IMR-90 (cell line): ENCODE data around the gene DOCK1. TPM values are rescaled to one million over a fixed set of nuclear protein-coding genes. Genes with fewer than 3 reads are reported as not detected.

Experiments used
- ATAC-seq: fragments of 200-7000 bp; cut with Tn5 transposase; 2 replicates; pipeline ENCODE4 v1.9.1; 2020; ENCODE audit warnings: low read depth, mild to moderate bottlenecking, moderate library complexity
- BruUV-seq: library from RNA; stranded (reverse); fragments of 400-500 nt; replicated peaks from 2 replicates; lab custom pipeline; 2021; lab: Mats Ljungman, UMichigan
- CTCF ChIA-PET: fragments of 300-600 bp; formaldehyde crosslinking; extraction: SDS; loops from one replicate; lab custom pipeline; 2021; ENCODE audit warnings: antibody characterized with exemption; lab: Yijun Ruan, JAX
- POLR2A ChIA-PET: fragments of 300-600 bp; sonication (Branson Sonifier 250); formaldehyde crosslinking; loops from one replicate; lab custom pipeline; 2022; ENCODE audit warnings: antibody characterized with exemption; ENCODE audit not compliant: unreplicated experiment; lab: Charles Lee
- DNase-seq: peaks from one replicate; pipeline ENCODE4 v3.0.0; 2013
- H2AFZ ChIP-seq: replicated peaks from 2 replicates; pipeline ENCODE3; 2013; ENCODE audit warnings: low read length, mild to moderate bottlenecking; ENCODE audit not compliant: poor library complexity
- H2AK5ac ChIP-seq: 2 replicates; pipeline ENCODE4 v1.6.1; 2013; ENCODE audit warnings: low read depth, low read length, inconsistent platforms
- H2AK9ac ChIP-seq: replicated peaks from 2 replicates; pipeline ENCODE3; 2013; ENCODE audit warnings: mild to moderate bottlenecking, low read depth, low read length, moderate library complexity; ENCODE audit not compliant: poor library complexity
- H2BK120ac ChIP-seq: 2 replicates; pipeline ENCODE4 v1.6.1; 2013; ENCODE audit warnings: low read depth, low read length, inconsistent platforms
- H2BK15ac ChIP-seq: 3 replicates; pipeline ENCODE4 v1.6.1; 2013; ENCODE audit warnings: low read depth, low read length, inconsistent platforms
- H2BK20ac ChIP-seq: 2 replicates; pipeline ENCODE4 v1.6.1; 2013; ENCODE audit warnings: low read depth, mild to moderate bottlenecking, inconsistent platforms, low read length, moderate library complexity
- H2BK5ac ChIP-seq: 2 replicates; pipeline ENCODE4 v1.6.1; 2013; ENCODE audit warnings: mild to moderate bottlenecking, low read depth, low read length, inconsistent platforms; ENCODE audit not compliant: poor library complexity, severe bottlenecking
- H3K14ac ChIP-seq: replicated peaks from 2 replicates; pipeline ENCODE4 v1.6.1; 2013; ENCODE audit warnings: low read depth, low read length, inconsistent platforms
- H3K18ac ChIP-seq: 2 replicates; pipeline ENCODE4 v1.6.1; 2013; ENCODE audit warnings: low read depth, low read length, control low read depth
- H3K23ac ChIP-seq: 2 replicates; pipeline ENCODE4 v1.6.1; 2013; ENCODE audit warnings: low read depth, low read length, inconsistent platforms
- H3K27ac ChIP-seq: 2 replicates; pipeline ENCODE4 v1.5.1; 2013; ENCODE audit warnings: mild to moderate bottlenecking, control low read depth, low read length; ENCODE audit not compliant: insufficient read depth
- H3K27me3 ChIP-seq: 2 replicates; pipeline ENCODE4 v1.6.1; 2013; ENCODE audit warnings: low read length; ENCODE audit not compliant: control insufficient read depth, insufficient read depth
- H3K36me3 ChIP-seq: 2 replicates; pipeline ENCODE4 v1.6.1; 2013; ENCODE audit warnings: low read length, mixed read lengths; ENCODE audit not compliant: control insufficient read depth, insufficient read depth
- H3K4ac ChIP-seq: 2 replicates; pipeline ENCODE4 v1.6.1; 2013; ENCODE audit warnings: low read depth, low read length, inconsistent platforms
- H3K4me1 ChIP-seq: 2 replicates; pipeline ENCODE4 v1.6.1; 2013; ENCODE audit warnings: low read length, mixed read lengths; ENCODE audit not compliant: control insufficient read depth, insufficient read depth
- H3K4me2 ChIP-seq: 2 replicates; pipeline ENCODE4 v1.6.1; 2013; ENCODE audit warnings: low read depth, mild to moderate bottlenecking, control low read depth, low read length, moderate library complexity
- H3K4me3 ChIP-seq: 2 replicates; pipeline ENCODE4 v1.5.1; 2013; ENCODE audit warnings: low read depth, mild to moderate bottlenecking, control low read depth, low read length, moderate library complexity; ENCODE audit not compliant: insufficient read depth
- H3K56ac ChIP-seq: 2 replicates; pipeline ENCODE4 v1.6.1; 2013; ENCODE audit warnings: low read length, inconsistent platforms; ENCODE audit not compliant: insufficient read depth; ENCODE audit errors: extremely low read depth
- H3K79me1 ChIP-seq, 2 experiments: 2 replicates each; pipeline ENCODE4 v1.6.1; 2013; ENCODE audit warnings: low read length in 2 of 2, inconsistent platforms in 1 of 2, low read depth in 1 of 2
- H3K9ac ChIP-seq: 2 replicates; pipeline ENCODE4 v1.6.1; 2013; ENCODE audit warnings: low read depth, low read length, control low read depth
- H3K9me1 ChIP-seq: 2 replicates; pipeline ENCODE4 v1.6.1; 2013; ENCODE audit warnings: low read length, inconsistent platforms; ENCODE audit not compliant: insufficient read depth
- H3K9me3 ChIP-seq: 2 replicates; pipeline ENCODE4 v1.6.1; 2013; ENCODE audit warnings: low read length; ENCODE audit not compliant: control insufficient read depth, insufficient read depth
- H4K20me1 ChIP-seq: 2 replicates; pipeline ENCODE4 v1.6.1; 2013; ENCODE audit warnings: low read length, inconsistent platforms; ENCODE audit not compliant: insufficient read depth
- H4K5ac ChIP-seq: 2 replicates; pipeline ENCODE4 v1.6.1; 2013; ENCODE audit warnings: mild to moderate bottlenecking, low read depth, low read length, control low read depth
- H4K8ac ChIP-seq, 2 experiments: 2 replicates each; pipeline ENCODE4 v1.6.1; 2013; ENCODE audit warnings: low read depth in 2 of 2, low read length in 2 of 2, control low read depth in 1 of 2, inconsistent platforms in 1 of 2
- H4K91ac ChIP-seq: 2 replicates; pipeline ENCODE4 v1.6.1; 2013; ENCODE audit warnings: low read depth, low read length, inconsistent platforms; ENCODE audit not compliant: insufficient read depth
- BHLHE40 ChIP-seq: fragments of 150-350 bp; IDR thresholded peaks from 2 replicates; pipeline ENCODE4 v1.6.1; 2016; ENCODE audit warnings: mild to moderate bottlenecking, low read depth, low read length
- CEBPB ChIP-seq: IDR thresholded peaks from 2 replicates; pipeline ENCODE4 v1.6.1; 2012; ENCODE audit warnings: low read depth, low read length, improper control_type of control experiment
- MAFK ChIP-seq: IDR thresholded peaks from 2 replicates; pipeline ENCODE4 v1.6.1; 2012; ENCODE audit warnings: low read depth, low read length, improper control_type of control experiment
- NFE2L2 ChIP-seq: fragments of 150-350 bp; IDR thresholded peaks from 2 replicates; pipeline ENCODE4 v1.6.1; 2016; ENCODE audit warnings: low read depth, mild to moderate bottlenecking, low read length
- WGBS, 2 experiments: methylation state at CpG; one replicate each; pipeline versions ENCODE4 v1.1.5 to v1.1.7; 2013; ENCODE audit warnings: missing lambda C conversion rate in 2 of 2; ENCODE audit not compliant: insufficient read length in 1 of 2; ENCODE audit errors: extremely low coverage in 2 of 2; 5-methylcytosine and 5-hydroxymethylcytosine counted together
- dilution Hi-C: fragments of 300-500 bp; cut with HindIII; formaldehyde crosslinking; loops from one replicate; pipeline ENCODE4 v1.14.3; 2018; ENCODE audit warnings: low sequenced_read_pairs; ENCODE audit not compliant: unreplicated experiment
- in situ Hi-C: fragments of 300-500 bp; cut with MboI; formaldehyde crosslinking; loops from 3 replicates; pipeline ENCODE4 v1.14.3; 2019; ENCODE audit warnings: low sequenced_read_pairs, inconsistent platforms, mixed read lengths
- intact Hi-C: fragments of 100-400 bp; cut with micrococcal nuclease; formaldehyde crosslinking; loops from 2 replicates; pipeline ENCODE4 v1.10.0; 2022
- polyA plus RNA-seq, 3 experiments: library from polyadenylated mRNA; depleted of rRNA; stranded (reverse); fragments of >200 nt; gene quantifications; 2 replicates each; pipeline ENCODE4 v1.2.3, GENCODE V29; 2012; ENCODE audit warnings: low replicate concordance in 1 of 3
- total RNA-seq: library from RNA; depleted of rRNA; stranded (reverse); fragments of >200 nt; gene quantifications from 2 replicates; pipeline ENCODE4 v1.2.3, GENCODE V29; 2012

Gene DOCK1
- total and polyA plus RNA-seq, 2 of the 4 experiments (the other 2 are of a cell fraction) = 28.2 to 71.0 TPM

DNA sequence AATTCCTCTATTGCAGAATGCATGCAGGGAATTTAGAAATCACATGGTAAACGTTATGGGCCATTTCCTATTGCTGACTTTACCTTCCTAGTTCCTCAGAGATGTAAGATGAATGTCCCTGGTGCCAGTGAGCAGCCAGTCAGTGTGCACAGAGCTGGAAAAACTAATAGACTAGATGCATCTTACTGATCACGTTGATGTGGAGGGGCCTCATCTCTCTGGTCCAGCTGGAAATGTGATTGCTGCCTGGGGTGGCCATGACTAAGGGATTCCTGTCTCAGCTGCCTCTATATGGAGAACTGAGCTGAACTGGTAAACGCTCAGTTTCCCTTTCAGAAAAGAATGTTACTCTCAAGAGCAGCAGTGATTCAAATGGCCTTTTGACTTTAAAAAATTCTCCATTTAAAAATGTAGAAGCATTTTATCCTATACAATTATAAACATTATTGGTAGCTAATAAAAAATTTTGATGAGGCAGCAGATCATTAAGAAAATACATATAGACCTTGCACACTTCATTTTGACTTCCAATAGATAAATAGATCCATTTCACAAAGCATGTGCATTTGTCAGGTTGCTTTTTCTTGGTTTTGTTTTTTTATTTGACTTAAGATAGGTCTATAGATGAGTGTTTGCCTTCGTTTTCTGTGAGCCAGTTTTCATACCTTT lies 371.7 kb downstream of the DOCK1 start:
- no peak overlapping the region for H3K4me2 ChIP-seq
- no peak overlapping the region for H3K4me3 ChIP-seq
- H2AK5ac ChIP-seq = no peak overlapping the region
- H3K14ac ChIP-seq = no peak overlapping the region
- H2BK20ac ChIP-seq = no peak overlapping the region
- H2BK5ac ChIP-seq = no peak overlapping the region
- WGBS, 2 experiments = 83% methylated on average over 2 of the region's 4 CpGs; no CpG with 5 or more reads in 1 of the 2 experiments
- intact Hi-C loops = no loop called here
- peaks cover 8% of the 10 kb centered on the region for H3K4me1 ChIP-seq
- no peaks in the 10 kb centered on the region for H3K27me3 ChIP-seq
- CTCF ChIA-PET = no interaction called here
- H2AFZ ChIP-seq = no peak overlapping the region
- H3K18ac ChIP-seq = no peak overlapping the region
- in situ Hi-C loops = no loop called here
- H3K9ac ChIP-seq = no peak overlapping the region
- peaks cover 12% of the 10 kb centered on the region for H3K9me1 ChIP-seq
- H2BK120ac ChIP-seq = no peak overlapping the region
- H3K23ac ChIP-seq = no peak overlapping the region
- no peak overlapping the region for H2AK9ac ChIP-seq
- DNase-seq (peak; percentile 31), ATAC-seq (no peak)
- no peak overlapping the region for H4K5ac ChIP-seq
- H3K36me3 ChIP-seq = peaks cover 10% of the 10 kb centered on the region
- no TSS peak for BruUV-seq
- no peak overlapping the region for H3K4ac ChIP-seq
- no peak overlapping the region for H2BK15ac ChIP-seq
- no peaks in the 10 kb centered on the region for H3K9me3 ChIP-seq
- peaks cover 8 to 10% of the 10 kb centered on the region in 2 experiments; a peak in 2 of 4 replicates for H3K79me1 ChIP-seq
- TF ChIP-seq CEBPB (no peak), MAFK (peak; percentile 29; the same call in 1 of the 2 replicates), BHLHE40 (no peak), NFE2L2 (peak; percentile 15; the same call in 1 of the 2 replicates)
- H4K20me1 ChIP-seq = peaks cover 5% of the 10 kb centered on the region; the same call in 1 of the 2 replicates
- POLR2A ChIA-PET = no interaction called here
- no peak overlapping the region for H3K27ac ChIP-seq
- H3K56ac ChIP-seq = no peak overlapping the region
- dilution Hi-C loops = no loop called here
- no peak overlapping the region for H4K91ac ChIP-seq
- H4K8ac ChIP-seq = no peak overlapping the region
